ENCODE data around the gene OR2D2. TPM values are rescaled to one million over a fixed set of nuclear protein-coding genes. Genes with fewer than 3 reads are reported as not detected.

The OR2D2 gene
- total RNA-seq, 6 experiments from 2014 or later, result not detected

GRCh38 chr11:6927030-6927617 lies 34.8 kb upstream of the OR2D2 start:
- Histone ChIP-seq H3K9me3 (no peaks in the 10 kb centered on the region), H3K27me3 (peaks cover 0 to 5% of the 10 kb centered on the region in 2 donors), H3K4me3 (peak overlapping the region; percentile 41 to 63 (median 43)), H3K36me3 (no peaks in the 10 kb centered on the region), H3K4me1 (peaks cover 0 to 5% (median 0%) of the 10 kb centered on the region in 4 donors), H3K27ac (no peak overlapping the region)
- ATAC-seq (peak in 1 of 4 donors; percentile 53), DNase-seq (no peak)
- WGBS (ENCODE audit: insufficient coverage, low coverage, low lambda C conversion rate, missing lambda C conversion rate), result 9% methylated on average over 11 of the region's 11 CpGs
- intact Hi-C loops (cut with DNase I), result no loop called here
- TF ChIP-seq CTCF (IDR thresholded peaks at IDR 0.05), result no peak
- no peak for TF ChIP-seq POLR2A (IDR thresholded peaks at IDR 0.05)

- intact Hi-C loops (cut with DNase I), result no loop called here
- Histone ChIP-seq H3K27ac (peak within 1 kb of the TSS in 1 of 3 donors; percentile 39), H3K9me3 (no peaks in the 10 kb centered on the region), H3K36me3 (no peaks in the 10 kb centered on the region), H3K4me3 (peak within 1 kb of the TSS; percentile 41 to 63 (median 43)), H3K27me3 (peaks cover 0 to 5% of the 10 kb centered on the region in 2 donors), H3K4me1 (peaks cover 0 to 5% (median 0%) of the 10 kb centered on the region in 4 donors)
- TF ChIP-seq POLR2A (IDR thresholded peaks at IDR 0.05), result no peak
- no peak for TF ChIP-seq CTCF (IDR thresholded peaks at IDR 0.05)
- peak; percentile 72 to 91 (median 90) for ATAC-seq
- 1% methylated on average over 30 of the region's 61 CpGs for WGBS (ENCODE audit: insufficient coverage, low coverage, low lambda C conversion rate, missing lambda C conversion rate)
- DNase-seq, result peak; percentile 51 to 78 (median 58)
Observed at GRCh38 chr11:6926208-6927029, 34.1 kb upstream of the OR2D2 start, which contains the start of gene ZNF215. Gene ZNF215 (plus strand): TSS chr11:6926426. CDS start chr11:6932273, 5,847 bp downstream.

- intact Hi-C loops (cut with DNase I), result no loop called here
- H3K4me3 ChIP-seq, result peak overlapping the region in 1 of 3 donors; percentile 63
- peak overlapping the region in 1 of 3 donors; percentile 39 for H3K27ac ChIP-seq
- H3K9me3 ChIP-seq, result no peaks in the 10 kb centered on the region
- peaks cover 0 to 5% (median 0%) of the 10 kb centered on the region in 4 donors for H3K4me1 ChIP-seq
- no peaks in the 10 kb centered on the region for H3K36me3 ChIP-seq
- 34% methylated on average over 2 of the region's 2 CpGs for WGBS (ENCODE audit: insufficient coverage, low coverage, low lambda C conversion rate, missing lambda C conversion rate)
- H3K27me3 ChIP-seq, result peaks cover 0 to 5% of the 10 kb centered on the region in 2 donors
- no peak for TF ChIP-seq POLR2A (IDR thresholded peaks at IDR 0.05)
- no peak for TF ChIP-seq CTCF (IDR thresholded peaks at IDR 0.05)
- ATAC-seq (peak in 1 of 4 donors; percentile 7), DNase-seq (no peak)
Observed at GRCh38 chr11:6925636-6926207, 33.4 kb upstream of the OR2D2 start.

GRCh38 chr11:6925007-6925577 lies 32.8 kb upstream of the OR2D2 start:
- peaks cover 0 to 5% of the 10 kb centered on the region in 2 donors for H3K27me3 ChIP-seq
- H3K36me3 ChIP-seq, result no peaks in the 10 kb centered on the region
- intact Hi-C loops (cut with DNase I), result no loop called here
- no peak for TF ChIP-seq CTCF (IDR thresholded peaks at IDR 0.05)
- no peak for TF ChIP-seq POLR2A (IDR thresholded peaks at IDR 0.05)
- no peak overlapping the region for H3K27ac ChIP-seq
- DNase-seq, result no peak
- H3K9me3 ChIP-seq, result no peaks in the 10 kb centered on the region
- no peak for ATAC-seq
- no peak overlapping the region for H3K4me3 ChIP-seq
- H3K4me1 ChIP-seq, result peaks cover 0 to 5% (median 0%) of the 10 kb centered on the region in 4 donors

Data from right lobe of liver (tissue), 6 donors.